NT2/D1 (cell line): Measurements from ENCODE around the gene THSD7A.
A peak's percentile ranks its signal among the peaks of the same experiment; 100 is the strongest.

Experiments
- DNase-seq: peaks from one replicate; pipeline ENCODE4 v3.0.0-alpha.2; 2011; ENCODE audit warnings: low read depth, low spot score
- H3K27me3 ChIP-seq: 2 replicates; pipeline ENCODE4 v1.6.0; 2011; ENCODE audit warnings: mild to moderate bottlenecking; ENCODE audit not compliant: insufficient read length, insufficient read depth
- H3K36me3 ChIP-seq: 2 replicates; pipeline ENCODE4 v1.6.1; 2011; ENCODE audit warnings: mild to moderate bottlenecking, low read length, mixed read lengths; ENCODE audit not compliant: insufficient read depth, insufficient read length
- H3K4me1 ChIP-seq: 2 replicates; pipeline ENCODE4 v1.5.1; 2011; ENCODE audit not compliant: insufficient read depth, insufficient read length
- H3K4me3 ChIP-seq: 2 replicates; pipeline ENCODE4 v1.5.1; 2011; ENCODE audit warnings: low read depth; ENCODE audit not compliant: insufficient read length
- H3K9ac ChIP-seq: 2 replicates; pipeline ENCODE4 v1.6.0; 2011; ENCODE audit warnings: low read depth; ENCODE audit not compliant: insufficient read length
- H3K9me3 ChIP-seq: 2 replicates; pipeline ENCODE4 v1.5.1; 2011; ENCODE audit warnings: mild to moderate bottlenecking, low read length; ENCODE audit not compliant: insufficient read depth
- SUZ12 ChIP-seq: IDR thresholded peaks from 2 replicates; pipeline ENCODE4 v1.6.1; 2011; ENCODE audit not compliant: insufficient read length, insufficient read depth; ENCODE audit errors: extremely low read depth
- YY1 ChIP-seq: IDR thresholded peaks from 2 replicates; pipeline ENCODE4 v1.6.1; 2011; ENCODE audit not compliant: insufficient read length, insufficient read depth
- ZNF274 ChIP-seq: IDR thresholded peaks from 2 replicates; pipeline ENCODE4 v1.6.1; 2011; ENCODE audit warnings: mild to moderate bottlenecking, low read depth, low read length

The THSD7A gene, protein sequence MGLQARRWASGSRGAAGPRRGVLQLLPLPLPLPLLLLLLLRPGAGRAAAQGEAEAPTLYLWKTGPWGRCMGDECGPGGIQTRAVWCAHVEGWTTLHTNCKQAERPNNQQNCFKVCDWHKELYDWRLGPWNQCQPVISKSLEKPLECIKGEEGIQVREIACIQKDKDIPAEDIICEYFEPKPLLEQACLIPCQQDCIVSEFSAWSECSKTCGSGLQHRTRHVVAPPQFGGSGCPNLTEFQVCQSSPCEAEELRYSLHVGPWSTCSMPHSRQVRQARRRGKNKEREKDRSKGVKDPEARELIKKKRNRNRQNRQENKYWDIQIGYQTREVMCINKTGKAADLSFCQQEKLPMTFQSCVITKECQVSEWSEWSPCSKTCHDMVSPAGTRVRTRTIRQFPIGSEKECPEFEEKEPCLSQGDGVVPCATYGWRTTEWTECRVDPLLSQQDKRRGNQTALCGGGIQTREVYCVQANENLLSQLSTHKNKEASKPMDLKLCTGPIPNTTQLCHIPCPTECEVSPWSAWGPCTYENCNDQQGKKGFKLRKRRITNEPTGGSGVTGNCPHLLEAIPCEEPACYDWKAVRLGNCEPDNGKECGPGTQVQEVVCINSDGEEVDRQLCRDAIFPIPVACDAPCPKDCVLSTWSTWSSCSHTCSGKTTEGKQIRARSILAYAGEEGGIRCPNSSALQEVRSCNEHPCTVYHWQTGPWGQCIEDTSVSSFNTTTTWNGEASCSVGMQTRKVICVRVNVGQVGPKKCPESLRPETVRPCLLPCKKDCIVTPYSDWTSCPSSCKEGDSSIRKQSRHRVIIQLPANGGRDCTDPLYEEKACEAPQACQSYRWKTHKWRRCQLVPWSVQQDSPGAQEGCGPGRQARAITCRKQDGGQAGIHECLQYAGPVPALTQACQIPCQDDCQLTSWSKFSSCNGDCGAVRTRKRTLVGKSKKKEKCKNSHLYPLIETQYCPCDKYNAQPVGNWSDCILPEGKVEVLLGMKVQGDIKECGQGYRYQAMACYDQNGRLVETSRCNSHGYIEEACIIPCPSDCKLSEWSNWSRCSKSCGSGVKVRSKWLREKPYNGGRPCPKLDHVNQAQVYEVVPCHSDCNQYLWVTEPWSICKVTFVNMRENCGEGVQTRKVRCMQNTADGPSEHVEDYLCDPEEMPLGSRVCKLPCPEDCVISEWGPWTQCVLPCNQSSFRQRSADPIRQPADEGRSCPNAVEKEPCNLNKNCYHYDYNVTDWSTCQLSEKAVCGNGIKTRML (N-terminal part only)

DNA sequence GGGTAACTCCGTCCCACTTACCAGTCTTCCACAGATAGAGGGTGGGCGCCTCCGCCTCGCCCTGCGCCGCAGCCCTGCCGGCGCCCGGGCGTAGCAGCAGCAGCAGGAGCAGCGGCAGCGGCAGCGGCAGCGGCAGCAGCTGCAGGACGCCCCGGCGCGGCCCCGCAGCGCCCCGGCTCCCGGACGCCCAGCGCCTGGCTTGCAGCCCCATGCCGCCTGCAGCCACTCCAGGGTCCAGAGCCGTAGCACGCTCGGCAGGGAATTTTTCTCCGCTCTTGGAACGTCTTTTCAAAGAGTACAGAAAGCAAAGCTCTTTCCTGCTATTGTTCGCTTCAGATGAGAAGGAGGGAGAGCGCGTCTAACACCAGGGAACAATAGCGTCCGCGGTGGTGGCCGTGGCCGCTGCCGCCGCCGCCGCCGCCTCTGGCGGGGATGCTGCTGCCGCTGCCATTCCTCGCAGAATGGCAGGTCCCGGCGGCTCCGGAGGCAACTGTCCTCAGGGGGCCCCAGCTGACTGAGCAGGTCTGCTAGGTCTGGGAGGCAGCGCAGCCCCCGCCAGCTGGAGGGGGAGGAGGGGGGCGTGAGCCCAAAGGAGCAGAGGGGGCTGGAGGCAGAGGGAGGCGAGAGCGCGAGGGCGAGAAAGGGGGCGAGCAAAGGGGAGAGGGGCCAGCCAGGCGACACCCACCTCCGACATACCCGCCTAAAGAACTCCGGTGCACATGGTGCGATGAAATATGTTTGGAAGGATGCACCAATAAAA is at the start of gene THSD7A:
THSD7A (minus strand) TSS at position 463 of the 760 bp plus-strand sequence; CDS start at position 211, 252 bp downstream.
- Histone ChIP-seq H3K36me3 (no peaks in the 10 kb centered on the region), H3K4me1 (no peaks in the 10 kb centered on the region), H3K9me3 (peaks cover 6% of the 10 kb centered on the region; the same call in 1 of the 2 replicates), H3K9ac (peak within 1 kb of the TSS; percentile 71), H3K27me3 (peaks cover 9% of the 10 kb centered on the region), H3K4me3 (peak within 1 kb of the TSS; percentile 57)
- peak; percentile 62 for DNase-seq
- no peak for TF ChIP-seq ZNF274
- TF ChIP-seq SUZ12, result no peak
- TF ChIP-seq YY1, result no peak

GRCh38 chr7:11881680-11882079 is 49.7 kb upstream of the THSD7A start:
- Histone ChIP-seq H3K4me1 (no peaks in the 10 kb centered on the region), H3K9ac (no peak overlapping the region), H3K9me3 (no peaks in the 10 kb centered on the region), H3K4me3 (no peak overlapping the region), H3K36me3 (no peaks in the 10 kb centered on the region), H3K27me3 (no peaks in the 10 kb centered on the region)
- no peak for DNase-seq
- TF ChIP-seq ZNF274 (no peak), YY1 (no peak), SUZ12 (no peak)

- no peak for DNase-seq
- H3K36me3 ChIP-seq, result no peaks in the 10 kb centered on the region
- H3K9me3 ChIP-seq, result no peaks in the 10 kb centered on the region
- H3K4me3 ChIP-seq, result no peak overlapping the region
- TF ChIP-seq SUZ12 (no peak), ZNF274 (no peak), YY1 (no peak)
- H3K9ac ChIP-seq, result no peak overlapping the region
- H3K4me1 ChIP-seq, result no peaks in the 10 kb centered on the region
- H3K27me3 ChIP-seq, result no peaks in the 10 kb centered on the region
Measured at GRCh38 chr7:11875635-11876034, 43.6 kb upstream of the THSD7A start.

- peaks cover 6% of the 10 kb centered on the region; the same call in 1 of the 2 replicates for H3K9me3 ChIP-seq
- DNase-seq, result no peak
- no peak overlapping the region for H3K9ac ChIP-seq
- TF ChIP-seq YY1 (no peak), ZNF274 (no peak), SUZ12 (no peak)
- no peaks in the 10 kb centered on the region for H3K4me1 ChIP-seq
- H3K36me3 ChIP-seq, result no peaks in the 10 kb centered on the region
- H3K27me3 ChIP-seq, result no peaks in the 10 kb centered on the region
- H3K4me3 ChIP-seq, result no peak overlapping the region
Measured at GRCh38 chr7:11865671-11866070, 33.7 kb upstream of the THSD7A start.

- no peak for DNase-seq
- Histone ChIP-seq H3K4me1 (no peaks in the 10 kb centered on the region), H3K9me3 (no peaks in the 10 kb centered on the region), H3K4me3 (no peak overlapping the region), H3K27me3 (no peaks in the 10 kb centered on the region), H3K36me3 (no peaks in the 10 kb centered on the region), H3K9ac (no peak overlapping the region)
- TF ChIP-seq SUZ12, result no peak
- TF ChIP-seq YY1, result no peak
- TF ChIP-seq ZNF274, result no peak
Measured at GRCh38 chr7:11858622-11859302, 26.8 kb upstream of the THSD7A start.

- Histone ChIP-seq H3K9ac (no peak overlapping the region), H3K4me1 (no peaks in the 10 kb centered on the region), H3K36me3 (no peaks in the 10 kb centered on the region), H3K27me3 (no peaks in the 10 kb centered on the region), H3K9me3 (no peaks in the 10 kb centered on the region), H3K4me3 (no peak overlapping the region)
- no peak for DNase-seq
- no peak for TF ChIP-seq YY1
- TF ChIP-seq ZNF274, result no peak
- no peak for TF ChIP-seq SUZ12
Measured at GRCh38 chr7:11858026-11858425, 26.0 kb upstream of the THSD7A start.
